RKO (cell line): ENCODE results near the gene DDI2.
"Not testable (repeated sequence)": the region's sequence is repeated elsewhere in the genome, so short reads cannot be mapped to it uniquely, and the experiment has no call there.

Experiments used
- DNase-seq: peaks from one replicate; pipeline ENCODE4 v3.0.0-alpha.2; 2016; ENCODE audit warnings: low spot score

DDI2 gene

GRCh38 chr1:15617173-15618076, at the start of gene DDI2:
DDI2 (plus strand) TSS chr1:15617458; CDS start chr1:15617671, 213 bp downstream.
- DNase-seq, result peak; percentile 96

GRCh38 chr1:15568387-15569073, 48.7 kb upstream of the DDI2 start:
- no peak for DNase-seq

- no peak for DNase-seq
These were observed 46.4 kb upstream of the DDI2 start for GRCh38 chr1:15570861-15571260.

- DNase-seq, result no peak
These were observed 46.0 kb upstream of the DDI2 start for GRCh38 chr1:15571266-15571665.

- DNase-seq, result no peak
These were observed 43.8 kb upstream of the DDI2 start for GRCh38 chr1:15573477-15573876.

- no peak for DNase-seq
These were observed 42.5 kb upstream of the DDI2 start for GRCh38 chr1:15574741-15575140.

- DNase-seq, result no peak
These were observed 41.6 kb upstream of the DDI2 start for GRCh38 chr1:15575549-15576150.

- DNase-seq, result no peak
These were observed 39.6 kb upstream of the DDI2 start for GRCh38 chr1:15577691-15578090.

- no peak for DNase-seq
These were observed 38.2 kb upstream of the DDI2 start for GRCh38 chr1:15578921-15579682.

- no peak for DNase-seq
These were observed 37.6 kb upstream of the DDI2 start for GRCh38 chr1:15579683-15580047.

GRCh38 chr1:15583016-15583706, 34.1 kb upstream of the DDI2 start:
- DNase-seq, result no peak

- peak; percentile 80 for DNase-seq
These were observed 32.5 kb upstream of the DDI2 start, which contains the start of gene AGMAT for GRCh38 chr1:15584489-15585363. AGMAT (minus strand) TSS chr1:15585051; CDS start chr1:15584967, 84 bp downstream.

- no peak for DNase-seq
These were observed 25.0 kb upstream of the DDI2 start for GRCh38 chr1:15592285-15592684.

GRCh38 chr1:15595809-15596617, 21.2 kb upstream of the DDI2 start:
- no peak for DNase-seq

GRCh38 chr1:15598436-15598835, 18.8 kb upstream of the DDI2 start:
- DNase-seq, result no peak

- DNase-seq, result no peak
These were observed 13.9 kb upstream of the DDI2 start for GRCh38 chr1:15603050-15603965.

- not testable (repeated sequence) for DNase-seq
These were observed 13.3 kb upstream of the DDI2 start for GRCh38 chr1:15603966-15604282.

GRCh38 chr1:15604400-15604799, 12.9 kb upstream of the DDI2 start:
- DNase-seq, result not testable (repeated sequence)
